ENCODE data around the gene SLC9A4. TPM values are rescaled to one million over a fixed set of nuclear protein-coding genes. Genes with fewer than 3 reads are reported as not detected.

Gene SLC9A4
- total and polyA plus RNA-seq, 2 donors (not counting 1 experiment from before 2014, with no cell fraction given): 0.20 TPM; not detected in 1

DNA sequence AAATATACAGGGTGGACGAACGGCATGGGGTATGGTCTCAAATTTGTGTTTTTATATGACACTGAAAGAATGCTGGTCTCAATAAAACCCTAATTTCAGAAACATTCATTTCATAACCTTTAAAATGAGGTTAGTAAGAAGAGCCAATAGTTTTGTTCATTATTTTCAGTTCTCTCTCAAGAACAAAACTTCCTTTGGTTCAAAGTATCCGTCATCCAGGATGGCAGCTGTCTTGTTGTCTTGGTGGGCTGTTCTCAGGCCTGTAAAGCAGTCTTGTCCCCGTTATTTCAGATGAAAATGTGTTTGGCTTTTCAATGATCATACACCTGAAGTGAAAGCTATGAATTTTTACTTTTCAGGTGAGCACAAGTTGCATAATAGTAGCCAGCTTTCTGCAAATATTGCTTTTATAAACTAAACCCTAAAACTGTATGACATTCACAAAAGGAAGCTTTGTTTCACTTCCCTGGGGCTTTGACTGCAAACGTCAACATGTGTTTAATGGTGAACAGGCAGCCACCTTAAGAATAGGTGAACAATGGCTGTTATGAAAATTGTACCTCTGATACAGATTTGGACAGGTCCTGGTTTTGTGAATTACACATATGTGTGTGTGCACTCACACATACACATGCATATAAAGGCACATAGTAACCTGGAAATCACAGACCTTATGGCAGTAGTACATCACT, 47.4 kb upstream of the SLC9A4 start:
- 41% methylated on average over 2 of the region's 5 CpGs for WGBS (ENCODE audit: insufficient coverage)
- Histone ChIP-seq H3K27me3 (replicated peaks in 1 of 4; ENCODE audit: control extremely low read depth in 1 of 4, control insufficient read depth in 3 of 4, insufficient read depth in 4 of 4, low read length in 3 of 4) (no peaks in the 10 kb centered on the region), H3K4me1 (ENCODE audit: control insufficient read depth in 2 of 2, insufficient read depth in 2 of 2, low read length in 2 of 2) (peaks cover 24 to 34% of the 10 kb centered on the region in 2 donors), H3K4me3 (ENCODE audit: control extremely low read depth in 1 of 5, extremely low read depth in 1 of 5, insufficient read depth in 1 of 5, low read depth in 2 of 5, low read length in 4 of 5) (peak overlapping the region in 1 of 5 experiments; percentile 31), H2AFZ (ENCODE audit: insufficient read depth, low read depth, low read length, poor library complexity, severe bottlenecking) (peak overlapping the region; percentile 30), H3K27ac (ENCODE audit: low read length in 2 of 2) (peak overlapping the region in 1 of 2 donors; percentile 35), H4K20me1 (ENCODE audit: control insufficient read depth, insufficient read depth, low read length, poor library complexity, severe bottlenecking) (no peaks in the 10 kb centered on the region), H3K4me2 (replicated peaks; ENCODE audit: low read depth, low read length, poor library complexity, severe bottlenecking) (peak overlapping the region; percentile 20), H3K36me3 (replicated peaks in 1 of 2; ENCODE audit: control extremely low read depth in 1 of 2, control insufficient read depth in 1 of 2, extremely low read depth in 1 of 2, insufficient read depth in 2 of 2, low read length in 1 of 2) (no peaks in the 10 kb centered on the region), H3K9ac (ENCODE audit: low read length) (no peak overlapping the region), H3K79me2 (ENCODE audit: control insufficient read depth, insufficient read depth, low read length) (no peaks in the 10 kb centered on the region), H3K9me3 (ENCODE audit: control extremely low read depth in 1 of 3, control insufficient read depth in 2 of 3, insufficient read depth in 1 of 3, low read length in 2 of 3) (no peaks in the 10 kb centered on the region)
- peak; percentile 40 for ATAC-seq (ENCODE audit: low read depth)
- intact Hi-C loops (cut with micrococcal nuclease): no loop called here
- H3K4me1 Mint-ChIP-seq: peaks cover 34% of the 10 kb centered on the region
- ChIA-PET POLR2A (no interaction called here), CTCF (interaction anchor here (1.0 to 1.5 kb wide), 4 partner anchors 14 to 69 kb away, joined by 3 to 4 read pairs (median 3); partner anchors contain the start of gene SLC9A4)
- DNase-seq: peak; percentile 35
- TF ChIP-seq, protein P1, sequence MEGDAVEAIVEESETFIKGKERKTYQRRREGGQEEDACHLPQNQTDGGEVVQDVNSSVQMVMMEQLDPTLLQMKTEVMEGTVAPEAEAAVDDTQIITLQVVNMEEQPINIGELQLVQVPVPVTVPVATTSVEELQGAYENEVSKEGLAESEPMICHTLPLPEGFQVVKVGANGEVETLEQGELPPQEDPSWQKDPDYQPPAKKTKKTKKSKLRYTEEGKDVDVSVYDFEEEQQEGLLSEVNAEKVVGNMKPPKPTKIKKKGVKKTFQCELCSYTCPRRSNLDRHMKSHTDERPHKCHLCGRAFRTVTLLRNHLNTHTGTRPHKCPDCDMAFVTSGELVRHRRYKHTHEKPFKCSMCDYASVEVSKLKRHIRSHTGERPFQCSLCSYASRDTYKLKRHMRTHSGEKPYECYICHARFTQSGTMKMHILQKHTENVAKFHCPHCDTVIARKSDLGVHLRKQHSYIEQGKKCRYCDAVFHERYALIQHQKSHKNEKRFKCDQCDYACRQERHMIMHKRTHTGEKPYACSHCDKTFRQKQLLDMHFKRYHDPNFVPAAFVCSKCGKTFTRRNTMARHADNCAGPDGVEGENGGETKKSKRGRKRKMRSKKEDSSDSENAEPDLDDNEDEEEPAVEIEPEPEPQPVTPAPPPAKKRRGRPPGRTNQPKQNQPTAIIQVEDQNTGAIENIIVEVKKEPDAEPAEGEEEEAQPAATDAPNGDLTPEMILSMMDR (IDR thresholded peaks at IDR 0.05): no peak
- TF ChIP-seq EZH2 (IDR thresholded peaks at IDR 0.05; ENCODE audit: borderline replicate concordance, insufficient read depth, low read depth, low read length, poor library complexity, severe bottlenecking): no peak
- peak overlapping the region; percentile 34 for H3K27ac Mint-ChIP-seq
- H3K4me3 Mint-ChIP-seq: peak overlapping the region; percentile 1
- H3K9me3 Mint-ChIP-seq (ENCODE audit: insufficient read depth): no peaks in the 10 kb centered on the region
- H3K27me3 Mint-ChIP-seq: no peaks in the 10 kb centered on the region

DNA sequence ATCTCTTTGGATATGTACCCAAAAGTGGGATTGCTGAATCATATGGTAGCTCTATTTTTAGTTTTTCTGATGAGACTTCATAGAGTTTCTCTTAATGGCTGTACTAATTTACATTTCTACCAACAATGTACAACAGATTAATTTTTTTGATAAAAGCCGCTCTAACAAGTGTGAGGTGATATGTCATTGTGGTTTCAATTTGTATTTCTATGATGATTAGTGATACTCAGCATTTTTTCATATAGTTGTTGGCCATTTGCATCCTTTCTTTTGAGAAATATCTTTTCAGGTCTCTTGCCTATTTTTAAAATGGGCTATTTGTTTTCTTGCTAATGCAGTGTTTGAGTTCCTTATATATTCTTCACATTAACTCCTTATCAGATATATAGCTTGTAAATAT, 45.8 kb upstream of the SLC9A4 start:
- DNase-seq (no peak), ATAC-seq (ENCODE audit: low read depth) (no peak)
- Mint-ChIP-seq H3K4me1 (peaks cover 38% of the 10 kb centered on the region), H3K27me3 (no peaks in the 10 kb centered on the region), H3K9me3 (ENCODE audit: insufficient read depth) (no peaks in the 10 kb centered on the region), H3K27ac (no peak overlapping the region), H3K4me3 (no peak overlapping the region)
- Histone ChIP-seq H4K20me1 (ENCODE audit: control insufficient read depth, insufficient read depth, low read length, poor library complexity, severe bottlenecking) (no peaks in the 10 kb centered on the region), H3K79me2 (ENCODE audit: control insufficient read depth, insufficient read depth, low read length) (no peaks in the 10 kb centered on the region), H3K4me3 (ENCODE audit: control extremely low read depth in 1 of 5, extremely low read depth in 1 of 5, insufficient read depth in 1 of 5, low read depth in 2 of 5, low read length in 4 of 5) (no peak overlapping the region), H3K4me1 (ENCODE audit: control insufficient read depth in 2 of 2, insufficient read depth in 2 of 2, low read length in 2 of 2) (peaks cover 24 to 34% of the 10 kb centered on the region in 2 donors), H3K9ac (ENCODE audit: low read length) (no peak overlapping the region), H3K4me2 (replicated peaks; ENCODE audit: low read depth, low read length, poor library complexity, severe bottlenecking) (no peak overlapping the region), H3K27ac (ENCODE audit: low read length in 2 of 2) (no peak overlapping the region), H3K9me3 (ENCODE audit: control extremely low read depth in 1 of 3, control insufficient read depth in 2 of 3, insufficient read depth in 1 of 3, low read length in 2 of 3) (no peaks in the 10 kb centered on the region), H3K27me3 (replicated peaks in 1 of 4; ENCODE audit: control extremely low read depth in 1 of 4, control insufficient read depth in 3 of 4, insufficient read depth in 4 of 4, low read length in 3 of 4) (no peaks in the 10 kb centered on the region), H2AFZ (ENCODE audit: insufficient read depth, low read depth, low read length, poor library complexity, severe bottlenecking) (no peak overlapping the region), H3K36me3 (replicated peaks in 1 of 2; ENCODE audit: control extremely low read depth in 1 of 2, control insufficient read depth in 1 of 2, extremely low read depth in 1 of 2, insufficient read depth in 2 of 2, low read length in 1 of 2) (no peaks in the 10 kb centered on the region)
- no peak for TF ChIP-seq EZH2 (IDR thresholded peaks at IDR 0.05; ENCODE audit: borderline replicate concordance, insufficient read depth, low read depth, low read length, poor library complexity, severe bottlenecking)
- TF ChIP-seq, protein P1 (IDR thresholded peaks at IDR 0.05): no peak
- ChIA-PET CTCF (interaction anchor here (1.1 to 1.2 kb wide), 2 partner anchors 16 to 407 kb away, joined by 3 to 6 read pairs; no protein-coding TSS in a partner anchor), POLR2A (no interaction called here)
- intact Hi-C loops (cut with micrococcal nuclease): no loop called here
- no CpG with 5 or more reads among the region's 1 CpG for WGBS (ENCODE audit: insufficient coverage)

Data from B cell (primary cell).